GM18508 (cell line): ENCODE results near the gene YJU2.
"Not testable (repeated sequence)": the region's sequence is repeated elsewhere in the genome, so short reads cannot be mapped to it uniquely, and the experiment has no call there.

Experiments
- ATAC-seq: cut with Tn5 transposase; IDR thresholded peaks from one replicate; pipeline ENCODE4 v1.9.1; 2021; ENCODE audit warnings: moderate number of reproducible peaks; ENCODE audit not compliant: insufficient read depth, unreplicated experiment

Gene YJU2

GRCh38 chr19:4246767-4247593, at the start of gene YJU2:
TSS of gene YJU2 (plus strand) at chr19:4247080. CDS start at chr19:4247147, 67 bp downstream.
- ATAC-seq, result peak; percentile 50

- no peak for ATAC-seq
Observed at GRCh38 chr19:4197228-4197624, 49.7 kb upstream of the YJU2 start.

GRCh38 chr19:4197625-4198466, 49.0 kb upstream of the YJU2 start:
- ATAC-seq, result no peak

DNA sequence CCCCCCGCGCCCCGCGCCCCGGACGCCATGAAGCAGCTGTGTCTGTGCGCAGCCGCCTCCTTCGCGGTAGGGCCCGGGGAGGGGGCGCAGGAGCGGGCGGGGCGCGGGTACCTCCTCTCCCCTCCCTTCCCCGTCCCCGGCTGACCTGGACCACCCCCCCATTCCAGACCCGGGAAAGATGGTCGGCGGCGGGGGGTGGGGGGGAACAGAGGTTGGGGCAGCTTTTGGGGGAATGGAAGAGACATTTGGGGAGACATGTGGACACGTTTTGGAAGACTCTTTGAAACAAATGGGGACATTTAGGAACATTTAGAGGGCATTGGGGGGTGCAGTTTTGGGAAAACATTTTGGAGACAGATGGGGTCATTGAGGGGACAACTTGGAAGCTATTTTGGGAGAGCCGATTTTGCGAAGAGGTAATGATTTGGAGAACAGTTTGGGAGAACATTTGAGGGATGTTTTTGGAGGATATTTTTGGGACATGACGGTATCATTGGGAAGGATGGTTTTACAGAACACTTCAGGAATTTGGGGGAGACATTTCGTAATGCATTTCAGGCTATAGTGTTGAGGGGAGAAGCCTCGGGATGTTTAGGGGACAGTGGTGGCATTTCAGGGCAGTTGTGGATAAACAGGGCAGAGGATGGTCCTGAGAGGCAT, 48.3 kb upstream of the YJU2 start:
- no peak for ATAC-seq

- ATAC-seq, result no peak
Observed at GRCh38 chr19:4199699-4200293, 47.1 kb upstream of the YJU2 start.

DNA sequence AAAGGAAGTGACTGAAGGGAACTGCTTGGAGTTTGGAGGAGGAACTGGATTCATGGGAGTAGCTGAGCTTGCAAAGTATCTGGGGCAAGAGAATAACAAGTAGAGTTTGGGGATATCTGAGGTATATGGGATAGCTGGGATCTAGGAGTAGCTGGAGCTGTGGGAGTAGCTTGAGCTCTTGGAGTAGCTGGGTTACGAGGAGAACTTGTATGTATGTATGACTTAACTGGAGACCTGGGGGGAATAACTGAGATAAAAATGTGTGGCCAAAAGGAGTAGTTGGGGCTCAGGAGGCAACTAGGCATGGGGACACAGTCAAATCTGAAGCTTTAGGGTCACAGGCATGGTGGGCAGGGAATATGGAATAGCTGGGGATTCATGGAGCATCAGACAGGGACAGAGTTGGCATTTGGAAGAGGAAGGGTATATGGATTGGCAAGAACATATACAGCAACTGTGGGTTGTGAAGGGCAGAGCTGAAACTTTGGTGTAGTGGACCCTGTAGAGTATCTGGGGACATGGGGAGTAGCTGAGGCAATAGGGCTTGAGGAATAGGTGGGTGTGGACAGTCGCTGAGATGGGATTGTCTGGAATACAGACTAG, 45.8 kb upstream of the YJU2 start:
- ATAC-seq, result no peak

GRCh38 chr19:4201798-4202197, 45.1 kb upstream of the YJU2 start:
- ATAC-seq, result no peak

- no peak for ATAC-seq
Observed at GRCh38 chr19:4206818-4207484, 39.9 kb upstream of the YJU2 start.

DNA sequence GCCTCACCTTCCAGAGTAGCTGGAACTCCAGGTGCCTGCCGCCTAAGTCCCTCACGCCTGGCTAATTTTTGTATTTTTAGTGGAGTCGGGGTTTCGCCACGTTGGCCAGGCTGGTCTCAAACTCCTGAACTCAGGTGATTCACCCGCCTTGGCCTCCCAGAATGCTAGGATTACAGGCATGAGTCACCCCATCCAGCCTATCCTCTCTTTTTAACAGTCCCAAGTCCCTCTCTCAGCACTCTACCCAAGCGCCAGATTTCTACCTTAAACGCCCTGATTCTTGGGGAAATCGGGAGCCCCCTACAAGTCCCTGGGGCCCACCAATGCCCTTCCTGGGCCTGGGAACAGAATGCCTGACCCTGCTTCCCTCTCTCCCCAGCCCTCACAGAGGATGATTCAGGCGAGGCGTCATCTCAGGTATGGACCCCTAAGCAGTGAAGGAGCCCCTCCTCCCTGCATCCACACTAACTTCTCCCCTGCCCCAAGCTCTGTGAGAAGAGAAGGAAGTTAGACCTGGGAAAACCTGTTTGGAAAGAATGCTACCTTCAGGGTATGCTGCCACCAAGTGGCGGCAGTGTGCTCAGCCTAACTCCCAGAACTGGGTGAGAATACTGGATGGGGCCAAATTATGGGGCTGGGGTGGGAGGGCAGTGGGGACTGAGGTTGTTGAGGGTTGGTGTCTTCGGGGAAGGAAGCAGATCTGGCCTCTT, 38.3 kb upstream of the YJU2 start:
- ATAC-seq, result no peak

DNA sequence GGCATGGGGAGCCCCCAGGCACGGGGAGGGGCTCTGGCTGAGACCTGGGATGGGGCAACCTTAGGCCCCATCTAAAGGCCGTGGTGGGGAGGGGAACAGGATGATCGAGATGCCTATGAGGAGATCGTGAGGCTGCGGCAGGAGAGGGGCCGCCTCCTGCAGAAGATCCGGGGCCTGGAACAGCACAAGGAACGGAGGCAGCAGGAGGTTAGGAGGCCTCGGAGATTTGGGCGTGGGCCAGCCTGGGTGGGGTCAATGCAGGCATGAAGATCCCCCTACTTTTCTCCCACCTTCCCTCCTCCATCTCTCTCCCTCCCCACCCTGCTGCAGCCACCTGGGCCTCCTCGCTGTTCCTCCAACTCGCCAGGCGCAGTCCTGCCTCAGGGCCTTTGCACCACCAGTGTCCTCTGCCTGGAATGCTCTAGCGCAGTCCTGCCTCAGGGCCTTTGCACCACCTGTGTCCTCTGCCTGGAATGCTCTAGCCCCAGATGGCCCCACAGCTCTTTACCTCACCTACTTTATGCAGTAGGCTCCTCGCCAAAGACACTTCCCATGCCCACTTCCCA, 36.6 kb upstream of the YJU2 start:
- ATAC-seq, result no peak

- no peak for ATAC-seq
Observed at GRCh38 chr19:4213116-4213515, 33.8 kb upstream of the YJU2 start.

- no peak for ATAC-seq
Observed at GRCh38 chr19:4215807-4216206, 31.1 kb upstream of the YJU2 start.

DNA sequence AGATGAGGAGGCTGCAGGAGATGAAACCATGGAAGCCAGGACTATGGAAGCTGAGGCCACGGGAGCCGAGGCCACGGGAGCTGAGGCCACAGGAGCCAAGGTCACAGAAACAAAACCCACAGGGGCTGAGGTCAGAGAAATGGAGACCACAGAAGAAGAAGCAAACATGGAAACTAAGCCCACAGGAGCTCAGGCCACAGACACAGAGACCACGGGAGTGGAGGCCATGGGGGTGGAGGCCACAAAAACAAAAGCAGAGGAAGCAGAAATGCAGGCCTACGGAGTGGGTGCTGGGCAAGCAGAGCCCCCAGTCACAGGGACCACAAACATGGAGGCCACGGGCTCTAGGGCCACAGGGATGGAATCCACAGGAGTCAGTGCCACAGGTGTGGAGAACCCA, 30.0 kb upstream of the YJU2 start:
- ATAC-seq, result no peak

GRCh38 chr19:4217429-4218264, 29.2 kb upstream of the YJU2 start:
- no peak for ATAC-seq

- ATAC-seq, result not testable (repeated sequence)
Observed at GRCh38 chr19:4218523-4218922, 28.4 kb upstream of the YJU2 start.

- ATAC-seq, result no peak
Observed at GRCh38 chr19:4220188-4220587, 26.7 kb upstream of the YJU2 start.

GRCh38 chr19:4224470-4224869, 22.4 kb upstream of the YJU2 start:
- no peak for ATAC-seq

DNA sequence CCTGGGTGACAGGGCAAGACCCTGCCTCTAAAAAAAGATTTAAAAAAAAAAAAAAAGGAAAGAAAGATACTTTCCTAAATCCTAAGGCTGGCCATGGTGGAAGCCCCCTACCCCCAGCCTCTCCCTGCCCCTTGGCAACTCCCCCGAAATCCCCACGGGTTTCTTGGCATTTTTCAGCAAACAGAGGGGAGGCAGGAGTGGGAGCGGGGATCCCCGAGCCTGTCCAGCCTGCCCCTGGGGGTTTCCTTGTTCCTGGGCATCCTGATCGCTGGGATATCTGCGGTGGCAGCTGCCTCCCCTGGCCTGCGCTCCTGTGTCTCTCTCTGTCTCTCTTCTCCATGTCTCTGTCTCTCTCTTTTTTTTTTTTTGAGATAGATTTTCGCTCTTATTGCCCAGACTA, 21.0 kb upstream of the YJU2 start:
- ATAC-seq, result no peak
